Stimulated activated CD4-positive, alpha-beta T cell treated with anti-CD3 and anti-CD28 coated beads, Interleukin-1b, Interleukin-23, amount 100 ng/mL, for 1 hour (primary cell): Measurements from ENCODE around the gene PBX1.

Experiments used
- DNase-seq, 2 donors: peaks; one replicate each; pipeline ENCODE4 v3.0.0-alpha.2; 2020; ENCODE audit warnings: low read depth in 2 of 2

Gene PBX1

GRCh38 chr1:164720440-164721227, 161.7 kb downstream of the PBX1 start:
- DNase-seq, result no peak

GRCh38 chr1:164721228-164721496, 162.2 kb downstream of the PBX1 start:
- DNase-seq, result no peak

GRCh38 chr1:164723296-164723798, 164.4 kb downstream of the PBX1 start:
- no peak for DNase-seq

GRCh38 chr1:164725401-164725800, 166.4 kb downstream of the PBX1 start:
- no peak for DNase-seq

- DNase-seq, result no peak
These were observed 167.3 kb downstream of the PBX1 start for GRCh38 chr1:164726235-164726634.

GRCh38 chr1:164728719-164729118, 169.7 kb downstream of the PBX1 start:
- DNase-seq, result no peak

- no peak for DNase-seq
These were observed 172.3 kb downstream of the PBX1 start for GRCh38 chr1:164731161-164731876.

- DNase-seq, result no peak
These were observed 174.1 kb downstream of the PBX1 start for GRCh38 chr1:164733070-164733469.

GRCh38 chr1:164733734-164734133, 174.8 kb downstream of the PBX1 start:
- no peak for DNase-seq

GRCh38 chr1:164735315-164736052, 176.5 kb downstream of the PBX1 start:
- DNase-seq, result no peak

- DNase-seq, result no peak
These were observed 177.2 kb downstream of the PBX1 start for GRCh38 chr1:164736137-164736536.

GRCh38 chr1:164739189-164739588, 180.2 kb downstream of the PBX1 start:
- no peak for DNase-seq

- no peak for DNase-seq
These were observed 181.1 kb downstream of the PBX1 start for GRCh38 chr1:164740000-164740526.

GRCh38 chr1:164742745-164743144, 183.8 kb downstream of the PBX1 start:
- no peak for DNase-seq

- DNase-seq, result no peak
These were observed 185.0 kb downstream of the PBX1 start for GRCh38 chr1:164743976-164744375.

- no peak for DNase-seq
These were observed 186.8 kb downstream of the PBX1 start for GRCh38 chr1:164745736-164746135.

GRCh38 chr1:164746632-164747031, 187.6 kb downstream of the PBX1 start:
- DNase-seq, result no peak

- DNase-seq, result no peak
These were observed 189.4 kb downstream of the PBX1 start for GRCh38 chr1:164748253-164748899.

- DNase-seq, result no peak
These were observed 194.6 kb downstream of the PBX1 start for GRCh38 chr1:164753521-164754077.

GRCh38 chr1:164754088-164754600, 195.2 kb downstream of the PBX1 start:
- no peak for DNase-seq

- no peak for DNase-seq
These were observed 196.7 kb downstream of the PBX1 start for GRCh38 chr1:164755690-164756089.
